ENCODE data around the gene GLS.

The GLS gene

DNA sequence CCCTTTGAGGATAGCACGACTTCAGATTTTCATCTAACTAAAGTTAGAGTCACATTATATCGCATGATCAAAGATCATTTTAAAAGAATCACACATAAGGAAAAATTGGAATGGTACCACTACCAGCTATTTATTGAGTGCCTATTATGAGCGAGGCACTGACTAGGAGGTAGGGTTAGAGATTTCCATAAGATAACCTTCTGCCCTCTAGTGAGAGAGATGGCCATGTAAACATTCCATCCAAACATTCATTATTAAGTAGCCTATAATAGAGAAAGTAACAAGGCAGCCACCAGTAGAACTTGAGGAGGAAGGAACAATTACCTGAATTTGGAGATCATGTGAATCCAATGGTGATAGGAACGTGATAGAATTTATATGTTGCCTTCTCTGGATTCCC is 25.4 kb upstream of the GLS start:
- H3K36me3 ChIP-seq (replicated peaks; ENCODE audit: low read depth, low read length): no peaks in the 10 kb centered on the region
- no peak for TF ChIP-seq EZH2phosphoT487 (IDR thresholded peaks at IDR 0.05; ENCODE audit: low read depth)
- TF ChIP-seq, protein P1, sequence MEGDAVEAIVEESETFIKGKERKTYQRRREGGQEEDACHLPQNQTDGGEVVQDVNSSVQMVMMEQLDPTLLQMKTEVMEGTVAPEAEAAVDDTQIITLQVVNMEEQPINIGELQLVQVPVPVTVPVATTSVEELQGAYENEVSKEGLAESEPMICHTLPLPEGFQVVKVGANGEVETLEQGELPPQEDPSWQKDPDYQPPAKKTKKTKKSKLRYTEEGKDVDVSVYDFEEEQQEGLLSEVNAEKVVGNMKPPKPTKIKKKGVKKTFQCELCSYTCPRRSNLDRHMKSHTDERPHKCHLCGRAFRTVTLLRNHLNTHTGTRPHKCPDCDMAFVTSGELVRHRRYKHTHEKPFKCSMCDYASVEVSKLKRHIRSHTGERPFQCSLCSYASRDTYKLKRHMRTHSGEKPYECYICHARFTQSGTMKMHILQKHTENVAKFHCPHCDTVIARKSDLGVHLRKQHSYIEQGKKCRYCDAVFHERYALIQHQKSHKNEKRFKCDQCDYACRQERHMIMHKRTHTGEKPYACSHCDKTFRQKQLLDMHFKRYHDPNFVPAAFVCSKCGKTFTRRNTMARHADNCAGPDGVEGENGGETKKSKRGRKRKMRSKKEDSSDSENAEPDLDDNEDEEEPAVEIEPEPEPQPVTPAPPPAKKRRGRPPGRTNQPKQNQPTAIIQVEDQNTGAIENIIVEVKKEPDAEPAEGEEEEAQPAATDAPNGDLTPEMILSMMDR (IDR thresholded peaks at IDR 0.05; ENCODE audit: low read depth, low read length): no peak; the same call in 1 of the 2 replicates
- H3K27ac ChIP-seq (ENCODE audit: low read length): no peak overlapping the region
- H3K9ac ChIP-seq (ENCODE audit: low read length): no peak overlapping the region
- H3K4me1 ChIP-seq (ENCODE audit: low read length): peaks cover 20% of the 10 kb centered on the region
- no peaks in the 10 kb centered on the region for H3K9me3 ChIP-seq (ENCODE audit: insufficient read depth, low read length)
- no peak overlapping the region for H3K4me2 ChIP-seq (ENCODE audit: low read length)
- H3K79me2 ChIP-seq (ENCODE audit: low read length): no peaks in the 10 kb centered on the region
- H3K27me3 ChIP-seq (ENCODE audit: low read depth, low read length): no peaks in the 10 kb centered on the region
- H2AFZ ChIP-seq (ENCODE audit: low read depth, low read length): no peak overlapping the region
- H3K4me3 ChIP-seq (ENCODE audit: low read length): no peak overlapping the region
- H4K20me1 ChIP-seq (ENCODE audit: insufficient read depth, low read length): no peaks in the 10 kb centered on the region

DNA sequence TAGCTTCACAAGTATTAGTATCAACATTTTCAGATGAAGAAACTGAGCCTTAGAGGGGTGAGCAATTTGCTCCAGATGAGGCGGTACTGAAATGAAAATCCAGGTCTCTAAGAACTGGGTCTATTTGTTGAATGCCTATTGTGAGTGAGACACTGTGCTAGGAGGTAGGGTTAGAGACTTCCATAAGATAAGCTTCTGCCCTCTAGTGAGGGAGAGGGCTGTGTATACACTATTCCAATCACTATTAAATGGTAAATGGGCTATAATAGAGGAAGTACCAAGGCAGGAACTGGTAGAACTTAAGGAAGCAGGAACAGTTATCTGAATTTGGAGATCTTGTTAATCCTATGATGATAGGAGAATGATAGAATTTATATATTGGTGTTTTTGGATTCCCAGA is 23.6 kb upstream of the GLS start:
- Histone ChIP-seq H2AFZ (ENCODE audit: low read depth, low read length) (no peak overlapping the region), H3K4me2 (ENCODE audit: low read length) (no peak overlapping the region), H3K9ac (ENCODE audit: low read length) (no peak overlapping the region), H3K9me3 (ENCODE audit: insufficient read depth, low read length) (0 out of 2 replicates have a peak, but pooled peaks cover under 1% of the 10 kb centered on the region), H3K4me1 (ENCODE audit: low read length) (peaks cover 20% of the 10 kb centered on the region), H3K27ac (ENCODE audit: low read length) (no peak overlapping the region), H3K36me3 (replicated peaks; ENCODE audit: low read depth, low read length) (no peaks in the 10 kb centered on the region), H3K27me3 (ENCODE audit: low read depth, low read length) (no peaks in the 10 kb centered on the region), H3K4me3 (ENCODE audit: low read length) (no peak overlapping the region), H4K20me1 (ENCODE audit: insufficient read depth, low read length) (no peaks in the 10 kb centered on the region), H3K79me2 (ENCODE audit: low read length) (no peaks in the 10 kb centered on the region)
- TF ChIP-seq, protein P1 (IDR thresholded peaks at IDR 0.05; ENCODE audit: low read depth, low read length): no peak
- no peak for TF ChIP-seq EZH2phosphoT487 (IDR thresholded peaks at IDR 0.05; ENCODE audit: low read depth)

GRCh38 chr2:190858817-190859216 is 21.8 kb upstream of the GLS start:
- no peak overlapping the region for H2AFZ ChIP-seq (ENCODE audit: low read depth, low read length)

DNA sequence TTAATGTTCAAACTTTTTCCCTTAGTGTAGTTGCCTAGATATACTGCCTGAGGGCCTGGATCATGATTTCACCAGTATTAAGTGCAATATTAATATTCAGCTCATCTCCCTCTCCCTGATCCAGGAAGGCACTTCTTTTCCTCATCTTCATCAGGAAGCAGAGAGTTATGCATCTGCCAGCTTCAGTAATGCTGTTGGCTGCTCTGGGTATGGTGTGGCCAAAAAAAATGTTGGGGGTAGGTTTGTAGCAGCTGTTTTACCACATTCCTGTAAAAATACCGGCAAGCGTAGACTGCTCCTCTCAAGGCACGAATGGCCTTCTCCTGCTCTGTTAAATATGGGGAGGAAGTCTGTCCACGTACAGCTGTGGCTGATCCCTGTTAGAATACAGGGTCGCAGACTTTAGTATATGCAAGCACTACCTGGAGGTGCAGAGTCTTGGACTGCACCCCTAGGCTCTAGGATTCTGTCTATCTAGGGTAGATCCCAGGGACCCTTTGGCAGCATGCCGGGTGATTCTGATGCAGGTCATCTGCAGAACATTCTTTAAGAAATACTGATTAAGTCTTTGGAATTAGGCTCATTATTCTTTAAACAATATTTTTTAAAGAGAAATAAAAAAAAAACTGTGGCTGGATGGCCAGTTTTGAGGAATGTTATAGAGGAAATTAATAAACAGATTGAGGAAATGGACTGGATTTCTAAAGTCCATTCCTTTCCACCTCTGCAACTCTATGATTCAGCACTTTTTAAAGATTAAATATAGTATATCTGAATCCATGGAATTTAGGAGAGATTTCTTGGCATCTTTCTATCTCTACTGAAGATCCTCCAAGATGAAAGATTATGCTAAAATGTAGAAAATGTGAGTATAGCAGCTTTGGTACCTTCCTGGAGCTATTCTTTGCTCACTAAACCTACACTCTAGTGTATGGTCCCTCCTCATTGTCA is 21.0 kb upstream of the GLS start:
- H2AFZ ChIP-seq (ENCODE audit: low read depth, low read length): no peak overlapping the region
- no peaks in the 10 kb centered on the region for H3K27me3 ChIP-seq (ENCODE audit: low read depth, low read length)
- no peaks in the 10 kb centered on the region for H4K20me1 ChIP-seq (ENCODE audit: insufficient read depth, low read length)
- no peak overlapping the region for H3K9ac ChIP-seq (ENCODE audit: low read length)
- TF ChIP-seq, protein P1 (IDR thresholded peaks at IDR 0.05; ENCODE audit: low read depth, low read length): no peak
- no peak for TF ChIP-seq EZH2phosphoT487 (IDR thresholded peaks at IDR 0.05; ENCODE audit: low read depth)
- peaks cover 10% of the 10 kb centered on the region for H3K4me1 ChIP-seq (ENCODE audit: low read length)
- H3K4me2 ChIP-seq (ENCODE audit: low read length): no peak overlapping the region
- H3K4me3 ChIP-seq (ENCODE audit: low read length): no peak overlapping the region
- 0 out of 2 replicates have a peak, but pooled peaks cover 3% of the 10 kb centered on the region for H3K9me3 ChIP-seq (ENCODE audit: insufficient read depth, low read length)
- H3K36me3 ChIP-seq (replicated peaks; ENCODE audit: low read depth, low read length): no peaks in the 10 kb centered on the region
- H3K79me2 ChIP-seq (ENCODE audit: low read length): no peaks in the 10 kb centered on the region
- H3K27ac ChIP-seq (ENCODE audit: low read length): no peak overlapping the region

More at GRCh38 chr2:190858817-190859216, 21.8 kb upstream of the GLS start:
- Histone ChIP-seq H3K36me3 (replicated peaks; ENCODE audit: low read depth, low read length) (no peaks in the 10 kb centered on the region), H3K27ac (ENCODE audit: low read length) (no peak overlapping the region), H4K20me1 (ENCODE audit: insufficient read depth, low read length) (no peaks in the 10 kb centered on the region), H3K9me3 (ENCODE audit: insufficient read depth, low read length) (0 out of 2 replicates have a peak, but pooled peaks cover 3% of the 10 kb centered on the region), H3K4me2 (ENCODE audit: low read length) (no peak overlapping the region), H3K4me3 (ENCODE audit: low read length) (no peak overlapping the region), H3K4me1 (ENCODE audit: low read length) (peaks cover 18% of the 10 kb centered on the region), H3K27me3 (ENCODE audit: low read depth, low read length) (no peaks in the 10 kb centered on the region), H3K9ac (ENCODE audit: low read length) (no peak overlapping the region), H3K79me2 (ENCODE audit: low read length) (no peaks in the 10 kb centered on the region)
- no peak for TF ChIP-seq EZH2phosphoT487 (IDR thresholded peaks at IDR 0.05; ENCODE audit: low read depth)
- TF ChIP-seq, protein P1 (IDR thresholded peaks at IDR 0.05; ENCODE audit: low read depth, low read length): no peak
